ENCODE measurements around the gene LRMDA. TPM values are rescaled to one million over a fixed set of nuclear protein-coding genes. Genes with fewer than 3 reads are reported as not detected.

Gene LRMDA
- total RNA-seq, 1 donor from 2014 or later: 5.2 TPM

DNA sequence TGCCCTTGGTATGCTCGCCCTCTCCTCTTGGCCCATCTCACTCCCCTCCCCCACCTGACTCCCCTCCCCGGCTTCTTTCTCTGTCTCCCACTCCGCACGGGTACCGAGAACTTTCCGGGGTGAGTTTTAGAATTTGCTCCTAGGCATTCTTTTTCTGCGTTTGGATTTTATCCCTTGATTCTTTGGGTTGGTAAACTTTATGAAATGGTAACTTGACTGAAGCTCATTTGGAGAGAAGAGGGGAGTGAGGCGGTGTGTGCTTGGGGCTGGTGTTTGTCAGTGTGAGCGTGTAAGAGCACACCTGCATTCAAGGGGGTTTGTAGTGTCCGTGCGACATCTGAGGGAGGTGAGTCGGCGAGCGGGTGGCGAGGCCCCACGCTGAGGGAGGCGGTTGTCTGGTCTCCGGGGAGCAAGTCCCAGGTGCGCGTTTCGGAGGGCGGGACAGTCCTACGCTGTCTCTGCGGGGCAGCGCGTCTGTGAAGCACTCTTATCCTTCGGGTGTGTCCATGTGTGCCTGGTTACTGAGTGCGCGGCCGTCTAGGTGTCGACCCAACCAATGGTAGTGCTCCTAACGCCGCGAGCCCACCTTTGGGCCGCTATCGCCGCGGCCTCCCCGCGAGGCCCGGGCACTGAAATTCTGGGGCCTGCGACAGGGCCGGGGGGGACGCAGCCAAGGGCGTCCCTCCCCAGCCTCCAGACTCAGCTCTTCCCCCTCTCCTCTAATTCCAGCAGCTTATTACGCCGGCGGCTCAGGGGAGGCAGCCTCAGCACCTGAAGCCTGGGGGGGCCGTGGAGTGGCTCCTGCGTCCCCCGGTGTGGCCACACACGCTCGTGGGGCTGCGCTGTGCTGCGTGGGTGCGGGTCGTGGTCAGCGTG lies 27.2 kb upstream of the LRMDA start:
- no peaks in the 10 kb centered on the region for H3K9me3 ChIP-seq (ENCODE audit: low read depth)
- peak overlapping the region; percentile 80 for H3K4me2 ChIP-seq
- peak; percentile 74 for DNase-seq (ENCODE audit: low spot score)
- Mint-ChIP-seq H3K9me3 (no peaks in the 10 kb centered on the region), H3K36me3 (peaks cover 3% of the 10 kb centered on the region), H3K27ac (peak overlapping the region; percentile 31), H3K4me3 (peak overlapping the region; percentile 89), H3K4me1 (peaks cover 25% of the 10 kb centered on the region), H3K27me3 (ENCODE audit: insufficient read depth, low read depth) (peaks cover 40% of the 10 kb centered on the region)
- peaks cover 79% of the 10 kb centered on the region for H3F3A ChIP-seq (ENCODE audit: low read depth)
- H3K4me1 ChIP-seq: peaks cover 26% of the 10 kb centered on the region
- no peak overlapping the region for H3K27ac ChIP-seq
- no peak overlapping the region for H3K9ac ChIP-seq
- TF ChIP-seq, protein P1, sequence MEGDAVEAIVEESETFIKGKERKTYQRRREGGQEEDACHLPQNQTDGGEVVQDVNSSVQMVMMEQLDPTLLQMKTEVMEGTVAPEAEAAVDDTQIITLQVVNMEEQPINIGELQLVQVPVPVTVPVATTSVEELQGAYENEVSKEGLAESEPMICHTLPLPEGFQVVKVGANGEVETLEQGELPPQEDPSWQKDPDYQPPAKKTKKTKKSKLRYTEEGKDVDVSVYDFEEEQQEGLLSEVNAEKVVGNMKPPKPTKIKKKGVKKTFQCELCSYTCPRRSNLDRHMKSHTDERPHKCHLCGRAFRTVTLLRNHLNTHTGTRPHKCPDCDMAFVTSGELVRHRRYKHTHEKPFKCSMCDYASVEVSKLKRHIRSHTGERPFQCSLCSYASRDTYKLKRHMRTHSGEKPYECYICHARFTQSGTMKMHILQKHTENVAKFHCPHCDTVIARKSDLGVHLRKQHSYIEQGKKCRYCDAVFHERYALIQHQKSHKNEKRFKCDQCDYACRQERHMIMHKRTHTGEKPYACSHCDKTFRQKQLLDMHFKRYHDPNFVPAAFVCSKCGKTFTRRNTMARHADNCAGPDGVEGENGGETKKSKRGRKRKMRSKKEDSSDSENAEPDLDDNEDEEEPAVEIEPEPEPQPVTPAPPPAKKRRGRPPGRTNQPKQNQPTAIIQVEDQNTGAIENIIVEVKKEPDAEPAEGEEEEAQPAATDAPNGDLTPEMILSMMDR (IDR thresholded peaks at IDR 0.05): no peak
- TF ChIP-seq EZH2 (IDR thresholded peaks at IDR 0.05): no peak
- peaks cover 75% of the 10 kb centered on the region for H3K27me3 ChIP-seq
- H3K4me3 ChIP-seq: peak overlapping the region; percentile 87
- H2AFZ ChIP-seq (replicated peaks): no peak overlapping the region
- H3K36me3 ChIP-seq: no peaks in the 10 kb centered on the region
- H3K79me2 ChIP-seq (ENCODE audit: low read depth): peaks cover 32% of the 10 kb centered on the region
- peaks cover 35% of the 10 kb centered on the region for H4K20me1 ChIP-seq (ENCODE audit: low read depth)

DNA sequence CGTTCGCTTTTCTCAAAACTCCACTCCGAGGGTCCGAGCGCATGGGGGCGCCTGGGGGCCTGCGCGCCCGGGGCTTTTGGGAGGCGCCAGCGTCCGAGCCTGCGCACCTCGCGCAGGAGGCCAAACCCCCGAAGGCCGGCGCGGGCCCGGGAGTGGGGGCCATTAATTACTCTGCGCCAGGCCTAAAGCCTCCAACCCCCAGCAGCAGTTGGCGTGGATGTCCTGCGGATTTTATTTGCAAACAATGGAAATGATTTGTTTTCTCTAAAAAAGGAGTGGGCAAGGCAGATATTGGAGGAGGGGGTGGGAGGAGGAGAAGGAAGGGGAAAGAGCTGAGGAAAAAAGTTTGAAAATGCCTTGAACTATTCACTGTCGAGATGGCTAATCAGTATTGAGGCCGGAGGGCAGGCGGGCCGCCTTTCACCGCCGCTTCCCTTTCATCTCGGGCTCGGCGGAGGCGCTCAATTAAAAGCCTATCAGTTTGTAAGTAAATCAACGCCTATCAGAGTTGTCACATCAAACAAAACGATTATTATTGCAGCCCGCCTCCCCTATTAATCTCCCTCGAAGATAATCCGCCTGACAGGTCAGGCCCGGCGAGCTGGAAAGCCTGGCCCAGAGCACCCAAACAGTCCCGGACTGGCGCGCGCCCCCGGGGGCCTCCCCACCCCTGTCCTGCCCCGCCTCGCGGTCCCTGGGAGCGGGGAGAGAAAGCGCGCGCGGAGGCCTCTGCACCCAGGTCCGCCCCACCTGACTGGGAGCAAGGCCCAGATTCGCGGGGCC lies 26.4 kb upstream of the LRMDA start:
- Histone ChIP-seq H3K9ac (no peak overlapping the region), H4K20me1 (ENCODE audit: low read depth) (peaks cover 28% of the 10 kb centered on the region), H3K4me3 (peak overlapping the region; percentile 87), H3K36me3 (no peaks in the 10 kb centered on the region), H3K9me3 (ENCODE audit: low read depth) (no peaks in the 10 kb centered on the region), H2AFZ (replicated peaks) (no peak overlapping the region), H3K79me2 (ENCODE audit: low read depth) (peaks cover 23% of the 10 kb centered on the region), H3K4me1 (peaks cover 29% of the 10 kb centered on the region), H3K27ac (no peak overlapping the region), H3F3A (ENCODE audit: low read depth) (peaks cover 86% of the 10 kb centered on the region), H3K27me3 (peaks cover 76% of the 10 kb centered on the region), H3K4me2 (peak overlapping the region; percentile 80)
- TF ChIP-seq EZH2 (IDR thresholded peaks at IDR 0.05): no peak
- TF ChIP-seq, protein P1 (IDR thresholded peaks at IDR 0.05): peak; percentile 39
- Mint-ChIP-seq H3K36me3 (peaks cover 3% of the 10 kb centered on the region), H3K9me3 (no peaks in the 10 kb centered on the region), H3K27ac (no peak overlapping the region), H3K27me3 (ENCODE audit: insufficient read depth, low read depth) (peaks cover 42% of the 10 kb centered on the region), H3K4me3 (peak overlapping the region; percentile 89), H3K4me1 (peaks cover 29% of the 10 kb centered on the region)
- peak; percentile 80 for DNase-seq (ENCODE audit: low spot score)

DNA sequence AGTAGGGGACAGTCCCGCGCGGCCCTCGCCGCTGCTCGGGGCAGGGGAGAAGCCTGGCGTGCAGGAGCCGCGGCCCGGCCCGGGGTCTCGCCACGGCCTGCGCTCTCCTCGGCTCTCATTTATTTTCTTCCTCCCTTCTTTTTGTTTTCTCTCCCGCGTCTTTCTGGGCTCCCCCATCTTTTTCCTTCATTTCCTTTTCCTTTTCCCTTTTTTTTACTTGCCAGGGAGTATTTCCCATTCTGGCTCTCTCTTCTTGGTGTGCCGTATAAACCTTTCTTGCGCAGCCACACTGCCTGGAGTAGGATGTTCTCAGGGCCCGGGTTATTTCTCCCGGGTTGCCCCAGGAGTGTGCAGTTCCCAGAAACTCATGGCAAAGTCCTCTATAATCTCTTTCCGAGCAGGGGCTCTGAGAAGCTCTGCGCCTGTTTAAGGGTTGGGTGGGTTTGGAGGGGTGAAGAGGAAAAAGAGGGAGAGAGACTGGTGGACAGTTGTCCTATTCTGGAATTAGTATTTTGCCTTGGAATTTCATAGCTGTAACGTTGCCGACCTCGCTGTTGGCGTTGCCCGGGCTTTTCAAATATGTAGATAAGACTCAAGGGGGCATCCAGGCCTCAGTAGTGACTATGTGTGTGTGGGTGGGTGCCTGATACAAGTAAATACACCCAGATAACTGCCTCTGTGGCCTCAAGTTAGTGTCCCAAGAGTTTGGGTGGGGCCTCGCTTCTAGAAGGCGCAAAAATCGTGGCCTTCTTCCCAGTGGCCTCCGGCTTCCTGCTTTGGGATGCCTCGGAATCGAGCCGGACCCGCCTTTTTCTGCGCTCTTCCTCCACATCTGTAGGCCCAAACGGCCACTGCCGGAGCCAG lies 25.6 kb upstream of the LRMDA start:
- Histone ChIP-seq H3K4me2 (peak overlapping the region; percentile 80), H3K27me3 (peaks cover 76% of the 10 kb centered on the region), H3K4me1 (peaks cover 38% of the 10 kb centered on the region), H4K20me1 (ENCODE audit: low read depth) (peaks cover 20% of the 10 kb centered on the region), H3K9me3 (ENCODE audit: low read depth) (no peaks in the 10 kb centered on the region), H2AFZ (replicated peaks) (no peak overlapping the region), H3F3A (ENCODE audit: low read depth) (peaks cover 90% of the 10 kb centered on the region), H3K4me3 (peak overlapping the region; percentile 87), H3K27ac (no peak overlapping the region), H3K36me3 (no peaks in the 10 kb centered on the region), H3K79me2 (ENCODE audit: low read depth) (peaks cover 15% of the 10 kb centered on the region), H3K9ac (no peak overlapping the region)
- H3K4me3 Mint-ChIP-seq: peak overlapping the region; percentile 86
- no peaks in the 10 kb centered on the region for H3K36me3 Mint-ChIP-seq
- peak; percentile 41 for DNase-seq (ENCODE audit: low spot score)
- no peaks in the 10 kb centered on the region for H3K9me3 Mint-ChIP-seq
- peak overlapping the region; percentile 76 for H3K27ac Mint-ChIP-seq
- TF ChIP-seq EZH2 (IDR thresholded peaks at IDR 0.05): peak; percentile 73
- TF ChIP-seq, protein P1 (IDR thresholded peaks at IDR 0.05): no peak
- TF ChIP-seq EZH2phosphoT487 (IDR thresholded peaks at IDR 0.05): no peak
- H3K4me1 Mint-ChIP-seq: peaks cover 35% of the 10 kb centered on the region
- peaks cover 37% of the 10 kb centered on the region for H3K27me3 Mint-ChIP-seq (ENCODE audit: insufficient read depth, low read depth)

Data from neural progenitor cell (in vitro differentiated cells).